ENCODE measurements around the gene POLR3H. TPM values are rescaled to one million over a fixed set of nuclear protein-coding genes. Genes with fewer than 3 reads are reported as not detected.

The POLR3H gene
- total RNA-seq, 1 donor from 2014 or later = 43.7 TPM

DNA sequence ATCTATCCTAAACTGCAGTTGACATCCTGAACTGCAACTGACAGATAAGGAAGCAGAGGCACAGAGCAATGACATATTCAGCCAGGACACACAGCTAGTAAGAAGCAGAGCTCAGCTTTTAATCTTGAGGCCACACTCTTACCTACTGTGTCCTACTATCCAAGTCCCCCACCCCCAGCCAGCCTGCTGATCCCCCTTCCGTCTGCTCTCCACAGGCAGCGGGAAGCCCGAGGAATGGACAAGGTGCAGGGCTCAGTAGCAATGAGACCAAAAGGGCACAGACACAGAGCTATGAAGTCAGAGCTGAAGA, 4.3 kb downstream of the POLR3H start:
- ATAC-seq (no peak), DNase-seq (no peak)
- H3K36me3 ChIP-seq = peaks cover 16% of the 10 kb centered on the region
- TF ChIP-seq, protein P1, sequence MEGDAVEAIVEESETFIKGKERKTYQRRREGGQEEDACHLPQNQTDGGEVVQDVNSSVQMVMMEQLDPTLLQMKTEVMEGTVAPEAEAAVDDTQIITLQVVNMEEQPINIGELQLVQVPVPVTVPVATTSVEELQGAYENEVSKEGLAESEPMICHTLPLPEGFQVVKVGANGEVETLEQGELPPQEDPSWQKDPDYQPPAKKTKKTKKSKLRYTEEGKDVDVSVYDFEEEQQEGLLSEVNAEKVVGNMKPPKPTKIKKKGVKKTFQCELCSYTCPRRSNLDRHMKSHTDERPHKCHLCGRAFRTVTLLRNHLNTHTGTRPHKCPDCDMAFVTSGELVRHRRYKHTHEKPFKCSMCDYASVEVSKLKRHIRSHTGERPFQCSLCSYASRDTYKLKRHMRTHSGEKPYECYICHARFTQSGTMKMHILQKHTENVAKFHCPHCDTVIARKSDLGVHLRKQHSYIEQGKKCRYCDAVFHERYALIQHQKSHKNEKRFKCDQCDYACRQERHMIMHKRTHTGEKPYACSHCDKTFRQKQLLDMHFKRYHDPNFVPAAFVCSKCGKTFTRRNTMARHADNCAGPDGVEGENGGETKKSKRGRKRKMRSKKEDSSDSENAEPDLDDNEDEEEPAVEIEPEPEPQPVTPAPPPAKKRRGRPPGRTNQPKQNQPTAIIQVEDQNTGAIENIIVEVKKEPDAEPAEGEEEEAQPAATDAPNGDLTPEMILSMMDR (IDR thresholded peaks at IDR 0.05) = no peak
- H3K27me3 ChIP-seq = no peaks in the 10 kb centered on the region
- no peak overlapping the region for H3K27ac ChIP-seq
- H3K9me3 ChIP-seq = no peaks in the 10 kb centered on the region
- peaks cover 22% of the 10 kb centered on the region for H3K4me1 ChIP-seq
- H3K4me3 ChIP-seq = no peak overlapping the region
- intact Hi-C loops (cut with DNase I) = no loop called here

DNA sequence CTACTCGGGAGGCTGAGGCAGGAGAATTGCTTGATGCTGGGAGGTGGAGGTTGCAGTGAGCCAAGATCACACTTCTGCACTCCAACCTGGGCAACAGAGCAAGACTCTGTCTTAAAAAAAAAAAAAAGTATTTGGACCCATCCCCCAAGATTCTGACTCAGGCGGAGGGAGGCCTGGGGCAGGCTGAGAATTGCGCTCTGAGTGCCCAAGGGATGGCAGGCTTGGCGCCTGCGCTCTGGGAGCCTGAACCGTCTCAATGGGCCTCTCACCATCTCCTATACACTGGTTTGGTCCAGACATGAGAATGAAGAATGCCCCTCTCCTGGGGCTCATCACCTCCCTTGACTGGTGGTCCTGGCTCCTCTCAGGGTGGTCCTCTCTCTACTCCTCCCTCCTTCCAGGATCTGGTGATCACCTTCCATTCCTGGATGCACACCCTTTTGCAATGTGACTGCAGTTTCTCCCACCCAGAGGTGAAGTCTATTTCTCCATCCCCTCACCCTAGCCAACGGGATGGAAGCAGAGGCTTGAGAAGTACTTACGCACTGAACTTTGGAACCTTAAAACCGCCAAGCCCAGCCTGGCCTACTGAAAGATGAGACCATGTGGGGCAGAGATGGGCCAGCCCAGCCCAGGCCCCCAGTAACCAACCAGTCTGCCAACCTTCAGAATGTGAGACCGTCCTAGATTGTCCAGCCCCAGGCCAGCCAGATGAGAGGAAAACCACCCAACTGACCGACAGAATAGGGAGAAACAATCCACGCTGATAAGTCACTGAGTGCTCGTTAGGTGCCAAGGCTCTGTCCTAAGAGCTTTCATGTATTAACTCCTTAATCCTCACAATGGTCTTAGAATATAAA, 4.9 kb downstream of the POLR3H start:
- TF ChIP-seq, protein P1 (IDR thresholded peaks at IDR 0.05) = no peak
- Histone ChIP-seq H3K36me3 (peaks cover 21% of the 10 kb centered on the region), H3K4me1 (peaks cover 18% of the 10 kb centered on the region), H3K27ac (no peak overlapping the region), H3K4me3 (no peak overlapping the region), H3K27me3 (no peaks in the 10 kb centered on the region), H3K9me3 (no peaks in the 10 kb centered on the region)
- intact Hi-C loops (cut with DNase I) = no loop called here
- no peak for DNase-seq
- ATAC-seq = no peak

DNA sequence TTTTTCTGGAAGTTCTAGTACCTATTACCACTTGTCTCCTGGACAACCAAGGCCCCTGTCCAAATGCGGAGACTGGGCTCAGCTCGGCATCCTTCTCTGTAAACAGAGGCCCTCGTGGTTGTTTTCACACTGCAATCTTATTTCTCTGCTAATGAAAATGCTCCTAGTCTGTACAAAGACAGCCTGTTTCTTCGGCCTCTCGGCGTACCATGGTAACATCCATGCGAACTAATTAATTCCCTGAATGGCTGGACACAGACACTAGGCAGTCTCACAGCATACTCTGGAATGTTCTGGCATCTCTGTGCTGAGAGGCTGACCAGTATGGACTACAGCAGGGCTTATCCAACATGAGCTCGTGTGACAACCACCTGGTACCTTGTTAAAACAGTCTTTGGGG, 5.7 kb downstream of the POLR3H start:
- H3K4me3 ChIP-seq = no peak overlapping the region
- no peaks in the 10 kb centered on the region for H3K9me3 ChIP-seq
- no peaks in the 10 kb centered on the region for H3K27me3 ChIP-seq
- H3K36me3 ChIP-seq = peaks cover 25% of the 10 kb centered on the region
- intact Hi-C loops (cut with DNase I) = no loop called here
- no peak for ATAC-seq
- H3K27ac ChIP-seq = no peak overlapping the region
- H3K4me1 ChIP-seq = peaks cover 18% of the 10 kb centered on the region
- TF ChIP-seq, protein P1 (IDR thresholded peaks at IDR 0.05) = no peak
- DNase-seq = no peak

DNA sequence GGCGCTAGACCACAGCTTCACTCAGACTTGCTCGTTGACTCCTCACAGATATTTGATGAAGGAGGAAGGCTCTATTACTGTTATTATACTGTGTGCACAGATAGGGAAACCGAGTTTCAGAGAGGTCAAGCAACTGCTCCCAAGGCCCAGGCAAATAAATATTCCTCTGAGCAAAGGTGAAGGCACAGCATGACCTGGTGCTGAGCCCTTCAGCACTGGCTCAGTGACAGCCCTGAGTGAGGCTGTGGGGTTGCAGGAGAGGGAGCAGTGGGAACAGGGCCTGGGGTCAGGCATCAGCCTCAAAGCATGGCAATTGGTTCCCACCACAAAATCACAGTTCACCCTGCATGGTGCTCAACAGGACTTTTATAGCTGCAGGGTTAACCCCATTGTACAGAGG, 7.1 kb downstream of the POLR3H start:
- H3K27me3 ChIP-seq = no peaks in the 10 kb centered on the region
- H3K27ac ChIP-seq = no peak overlapping the region
- H3K9me3 ChIP-seq = no peaks in the 10 kb centered on the region
- no peak overlapping the region for H3K4me3 ChIP-seq
- TF ChIP-seq, protein P1 (IDR thresholded peaks at IDR 0.05) = no peak
- peaks cover 25% of the 10 kb centered on the region for H3K36me3 ChIP-seq
- intact Hi-C loops (cut with DNase I) = no loop called here
- peaks cover 8% of the 10 kb centered on the region for H3K4me1 ChIP-seq
- no peak for DNase-seq
- ATAC-seq = no peak

DNA sequence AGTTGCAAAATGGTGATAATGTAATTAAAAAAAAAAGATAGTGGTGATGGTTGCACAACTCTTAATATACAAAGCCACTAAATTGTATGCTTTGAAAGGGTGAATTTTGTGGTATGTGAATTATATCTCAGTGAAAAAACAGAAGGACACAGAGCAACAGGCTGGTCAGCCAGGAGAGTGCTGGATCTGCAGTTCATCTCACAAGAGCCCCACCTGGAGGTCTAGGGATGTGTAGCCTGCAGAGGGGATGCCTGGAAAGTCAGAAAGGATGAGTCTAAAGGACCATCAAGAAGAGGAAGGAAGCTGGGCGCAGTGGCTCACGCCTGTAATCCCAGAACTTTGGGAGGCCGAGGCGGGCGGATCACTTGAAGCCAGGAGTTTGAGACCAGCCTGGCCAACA, 9.0 kb downstream of the POLR3H start:
- Histone ChIP-seq H3K27ac (no peak overlapping the region), H3K4me3 (no peak overlapping the region), H3K4me1 (peaks cover 4% of the 10 kb centered on the region), H3K9me3 (no peaks in the 10 kb centered on the region), H3K27me3 (no peaks in the 10 kb centered on the region), H3K36me3 (peaks cover 38% of the 10 kb centered on the region)
- ATAC-seq = no peak
- DNase-seq = no peak
- TF ChIP-seq, protein P1 (IDR thresholded peaks at IDR 0.05) = no peak
- intact Hi-C loops (cut with DNase I) = no loop called here
